Ishikawa (cell line): ENCODE results near the gene CST5.

Experiments
- CREB1 ChIP-seq: IDR thresholded peaks from 2 replicates; pipeline ENCODE4 v1.6.1; 2012; ENCODE audit warnings: low read depth
- EP300 ChIP-seq: IDR thresholded peaks from 2 replicates; pipeline ENCODE4 v1.6.1; 2012; ENCODE audit warnings: borderline replicate concordance
- FOXM1 ChIP-seq: IDR thresholded peaks from 2 replicates; pipeline ENCODE4 v1.6.1; 2012; ENCODE audit warnings: low read depth, borderline replicate concordance
- TAF1 ChIP-seq: IDR thresholded peaks from 2 replicates; pipeline ENCODE4 v1.6.1; 2012; ENCODE audit warnings: low read depth, mild to moderate bottlenecking
- TEAD4 ChIP-seq: IDR thresholded peaks from 2 replicates; pipeline ENCODE4 v1.6.1; 2012
- TF ChIP-seq, protein P1 (sequence below): IDR thresholded peaks from 2 replicates; pipeline ENCODE4 v1.6.1; 2012; ENCODE audit warnings: low read depth, mild to moderate bottlenecking

DNA sequence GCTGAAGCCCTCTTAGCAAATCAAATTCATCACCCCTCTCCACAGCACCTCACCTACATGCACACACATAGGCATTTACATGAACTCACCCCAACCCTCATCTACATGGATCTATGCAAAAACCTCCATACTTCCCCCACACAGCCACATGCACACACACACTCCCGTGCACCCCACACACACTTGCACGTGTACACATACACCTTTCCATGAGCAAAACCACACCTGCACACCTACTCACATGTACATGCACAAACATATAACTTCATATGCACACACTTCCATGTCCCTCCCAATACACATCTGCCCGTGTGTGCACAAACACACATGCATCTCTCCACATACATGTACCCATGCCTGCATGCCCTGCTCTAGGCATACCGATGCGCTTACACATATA, 23.3 kb downstream of the CST5 start:
- TF ChIP-seq EP300, result no peak
- no peak for TF ChIP-seq TEAD4
- no peak for TF ChIP-seq TAF1
- TF ChIP-seq, protein P1, sequence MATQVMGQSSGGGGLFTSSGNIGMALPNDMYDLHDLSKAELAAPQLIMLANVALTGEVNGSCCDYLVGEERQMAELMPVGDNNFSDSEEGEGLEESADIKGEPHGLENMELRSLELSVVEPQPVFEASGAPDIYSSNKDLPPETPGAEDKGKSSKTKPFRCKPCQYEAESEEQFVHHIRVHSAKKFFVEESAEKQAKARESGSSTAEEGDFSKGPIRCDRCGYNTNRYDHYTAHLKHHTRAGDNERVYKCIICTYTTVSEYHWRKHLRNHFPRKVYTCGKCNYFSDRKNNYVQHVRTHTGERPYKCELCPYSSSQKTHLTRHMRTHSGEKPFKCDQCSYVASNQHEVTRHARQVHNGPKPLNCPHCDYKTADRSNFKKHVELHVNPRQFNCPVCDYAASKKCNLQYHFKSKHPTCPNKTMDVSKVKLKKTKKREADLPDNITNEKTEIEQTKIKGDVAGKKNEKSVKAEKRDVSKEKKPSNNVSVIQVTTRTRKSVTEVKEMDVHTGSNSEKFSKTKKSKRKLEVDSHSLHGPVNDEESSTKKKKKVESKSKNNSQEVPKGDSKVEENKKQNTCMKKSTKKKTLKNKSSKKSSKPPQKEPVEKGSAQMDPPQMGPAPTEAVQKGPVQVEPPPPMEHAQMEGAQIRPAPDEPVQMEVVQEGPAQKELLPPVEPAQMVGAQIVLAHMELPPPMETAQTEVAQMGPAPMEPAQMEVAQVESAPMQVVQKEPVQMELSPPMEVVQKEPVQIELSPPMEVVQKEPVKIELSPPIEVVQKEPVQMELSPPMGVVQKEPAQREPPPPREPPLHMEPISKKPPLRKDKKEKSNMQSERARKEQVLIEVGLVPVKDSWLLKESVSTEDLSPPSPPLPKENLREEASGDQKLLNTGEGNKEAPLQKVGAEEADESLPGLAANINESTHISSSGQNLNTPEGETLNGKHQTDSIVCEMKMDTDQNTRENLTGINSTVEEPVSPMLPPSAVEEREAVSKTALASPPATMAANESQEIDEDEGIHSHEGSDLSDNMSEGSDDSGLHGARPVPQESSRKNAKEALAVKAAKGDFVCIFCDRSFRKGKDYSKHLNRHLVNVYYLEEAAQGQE, result no peak
- no peak for TF ChIP-seq CREB1
- no peak for TF ChIP-seq FOXM1
